Naive B cell (primary cell): ENCODE measurements around the gene TBX10. TPM values are rescaled to one million over a fixed set of nuclear protein-coding genes. Genes with fewer than 3 reads are reported as not detected.
"Not testable (repeated sequence)": the region's sequence is repeated elsewhere in the genome, so short reads cannot be mapped to it uniquely, and the experiment has no call there.

Experiments used
- ATAC-seq, 2 donors: fragments of 150-1000 bp; cut with Tn5 transposase; 2 replicates each; pipeline ENCODE4 v1.10.0; 2021; ENCODE audit warnings: low read depth in 2 of 2, mild to moderate bottlenecking in 2 of 2, moderate library complexity in 2 of 2
- DNase-seq: peaks from one replicate; pipeline ENCODE4 v3.0.0; 2022
- H3K27ac Mint-ChIP-seq, 6 donors: one replicate each; pipeline ENCODE4 v1.8.0; 2020 to 2022; ENCODE audit warnings: mild to moderate bottlenecking in 6 of 6, mixed read lengths in 6 of 6, moderate library complexity in 5 of 6, inconsistent platforms in 2 of 6
- H3K27me3 Mint-ChIP-seq, 3 donors: one replicate each; pipeline ENCODE4 v1.8.0; 2021 to 2022; ENCODE audit warnings: mixed read lengths in 3 of 3, mild to moderate bottlenecking in 1 of 3
- H3K36me3 Mint-ChIP-seq, 2 donors: one replicate each; pipeline ENCODE4 v1.8.0; 2020 to 2022; ENCODE audit warnings: mixed read lengths in 2 of 2, inconsistent platforms in 1 of 2, mild to moderate bottlenecking in 1 of 2
- H3K4me1 Mint-ChIP-seq, 3 donors: one replicate each; pipeline ENCODE4 v1.8.0; 2020 to 2022; ENCODE audit warnings: mixed read lengths in 3 of 3, inconsistent platforms in 1 of 3, mild to moderate bottlenecking in 1 of 3, moderate library complexity in 1 of 3
- H3K4me3 Mint-ChIP-seq, 8 donors: one replicate each; pipeline ENCODE4 v1.8.0; 2020 to 2022; ENCODE audit warnings: mild to moderate bottlenecking in 8 of 8, mixed read lengths in 8 of 8, moderate library complexity in 8 of 8, inconsistent platforms in 2 of 8
- H3K9me3 Mint-ChIP-seq, 7 donors: one replicate each; pipeline ENCODE4 v1.8.0; 2020 to 2022; ENCODE audit warnings: mixed read lengths in 7 of 7, mild to moderate bottlenecking in 5 of 7, inconsistent platforms in 2 of 7, moderate library complexity in 1 of 7
- polyA plus RNA-seq, 6 donors: library from polyadenylated mRNA; unstranded; fragments of 300-500 nt; fragmentation: Illumina TruSeq; gene quantifications; one replicate each; pipeline ENCODE4 v1.2.3, GENCODE V29; 2021; ENCODE audit warnings: low read depth in 6 of 6

Gene TBX10
- polyA plus RNA-seq, 6 donors from 2014 or later = not detected

GRCh38 chr11:67597458-67597857 is 42.1 kb downstream of the TBX10 start:
- ATAC-seq, H3K36me3 Mint-ChIP-seq, DNase-seq, H3K4me3 Mint-ChIP-seq, H3K27me3 Mint-ChIP-seq, H3K9me3 Mint-ChIP-seq: not testable (repeated sequence)
- Mint-ChIP-seq H3K27ac (peak overlapping the region in 1 of 6 donors; percentile 77), H3K4me1 (peaks cover 13 to 23% (median 23%) of the 10 kb centered on the region in 3 donors)

GRCh38 chr11:67596753-67597300 is 42.7 kb downstream of the TBX10 start:
- Mint-ChIP-seq H3K4me3 (no peak overlapping the region), H3K27ac (no peak overlapping the region), H3K9me3 (peaks cover 0 to 7% (median 0%) of the 10 kb centered on the region in 7 donors), H3K27me3 (peaks cover 0 to 5% (median 0%) of the 10 kb centered on the region in 3 donors), H3K36me3 (no peaks in the 10 kb centered on the region), H3K4me1 (peaks cover 13 to 23% (median 22%) of the 10 kb centered on the region in 3 donors)
- ATAC-seq (no peak), DNase-seq (no peak)

GRCh38 chr11:67594480-67594879 is 45.1 kb downstream of the TBX10 start:
- no peak for ATAC-seq
- Mint-ChIP-seq H3K27ac (no peak overlapping the region), H3K27me3 (no peaks in the 10 kb centered on the region), H3K36me3 (no peaks in the 10 kb centered on the region), H3K4me1 (peaks cover 7 to 20% (median 18%) of the 10 kb centered on the region in 3 donors), H3K4me3 (no peak overlapping the region), H3K9me3 (peaks cover 0 to 7% (median 0%) of the 10 kb centered on the region in 7 donors)
- DNase-seq = no peak

DNA sequence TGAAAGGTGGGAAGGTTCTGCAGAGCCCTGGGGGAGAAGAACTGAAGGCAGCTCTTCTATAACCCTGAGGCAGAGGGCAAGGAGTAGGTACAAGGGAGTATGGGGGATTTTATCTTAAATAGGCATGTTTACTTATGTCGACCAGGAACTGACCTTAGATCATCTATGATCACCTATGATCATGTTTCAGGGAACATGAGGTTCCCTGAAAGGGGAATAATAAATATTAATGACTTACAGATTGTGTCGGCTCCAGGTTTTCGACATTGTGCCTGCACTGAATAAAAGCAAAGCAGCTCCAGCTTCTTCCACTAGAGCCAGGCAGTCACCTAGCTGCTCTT is 46.0 kb downstream of the TBX10 start:
- ATAC-seq (no peak), DNase-seq (no peak)
- Mint-ChIP-seq H3K27me3 (no peaks in the 10 kb centered on the region), H3K4me1 (peaks cover 12 to 24% (median 20%) of the 10 kb centered on the region in 3 donors), H3K27ac (peak overlapping the region in 1 of 6 donors; percentile 71), H3K4me3 (no peak overlapping the region), H3K36me3 (no peaks in the 10 kb centered on the region), H3K9me3 (peaks cover 0 to 7% (median 0%) of the 10 kb centered on the region in 7 donors)

- DNase-seq (no peak), ATAC-seq (no peak)
- Mint-ChIP-seq H3K27ac (peak overlapping the region in 1 of 6 donors; percentile 71), H3K4me3 (peak overlapping the region in 1 of 8 donors; percentile 41), H3K4me1 (peaks cover 14 to 29% (median 25%) of the 10 kb centered on the region in 3 donors), H3K9me3 (peaks cover 0 to 7% (median 0%) of the 10 kb centered on the region in 7 donors), H3K36me3 (no peaks in the 10 kb centered on the region), H3K27me3 (no peaks in the 10 kb centered on the region)
Observed at GRCh38 chr11:67592880-67593564, 46.5 kb downstream of the TBX10 start.

DNA sequence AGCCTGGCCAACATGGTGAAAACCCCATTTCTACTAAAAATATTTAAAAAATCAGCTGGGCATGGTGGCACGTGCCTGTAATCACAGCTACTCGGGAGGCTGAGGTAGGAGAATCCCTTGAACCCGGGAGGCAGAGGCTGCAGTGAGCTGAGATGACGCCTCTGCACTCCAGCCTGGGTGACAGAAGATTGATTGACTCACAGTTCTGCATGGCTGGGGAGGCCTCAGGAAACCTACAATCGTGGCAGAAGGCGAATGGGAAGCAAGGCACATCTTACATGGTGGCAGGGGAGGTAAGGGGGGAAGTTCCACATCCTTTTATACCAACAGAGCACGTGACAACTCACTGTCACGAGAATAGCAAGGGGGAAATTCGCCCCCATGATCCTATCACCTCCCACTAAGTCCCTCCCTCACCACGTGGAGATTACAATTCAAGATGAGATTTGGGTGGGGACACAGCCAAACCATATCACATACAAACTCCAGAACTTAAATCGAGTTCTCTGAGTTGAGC is 50.6 kb downstream of the TBX10 start:
- not testable (repeated sequence) for H3K36me3 Mint-ChIP-seq, H3K27me3 Mint-ChIP-seq, ATAC-seq, H3K9me3 Mint-ChIP-seq
- Mint-ChIP-seq H3K27ac (peak overlapping the region; percentile 11 to 97 (median 82)), H3K4me3 (peak overlapping the region in 4 of 8 donors; percentile 34 to 79 (median 67)), H3K4me1 (peaks cover 52 to 68% (median 66%) of the 10 kb centered on the region in 3 donors)
- DNase-seq = peak; percentile 27

GRCh38 chr11:67588136-67588503 is 51.4 kb downstream of the TBX10 start:
- DNase-seq (no peak), ATAC-seq (peak; percentile 43 to 49)
- H3K27ac Mint-ChIP-seq = peak overlapping the region; percentile 70 to 97 (median 96)
- H3K9me3 Mint-ChIP-seq = peaks cover 0 to 3% (median 0%) of the 10 kb centered on the region in 7 donors
- no peaks in the 10 kb centered on the region for H3K36me3 Mint-ChIP-seq
- peak overlapping the region; percentile 50 to 92 (median 82) for H3K4me3 Mint-ChIP-seq
- peaks cover 55 to 70% (median 68%) of the 10 kb centered on the region in 3 donors for H3K4me1 Mint-ChIP-seq
- H3K27me3 Mint-ChIP-seq = no peaks in the 10 kb centered on the region

DNA sequence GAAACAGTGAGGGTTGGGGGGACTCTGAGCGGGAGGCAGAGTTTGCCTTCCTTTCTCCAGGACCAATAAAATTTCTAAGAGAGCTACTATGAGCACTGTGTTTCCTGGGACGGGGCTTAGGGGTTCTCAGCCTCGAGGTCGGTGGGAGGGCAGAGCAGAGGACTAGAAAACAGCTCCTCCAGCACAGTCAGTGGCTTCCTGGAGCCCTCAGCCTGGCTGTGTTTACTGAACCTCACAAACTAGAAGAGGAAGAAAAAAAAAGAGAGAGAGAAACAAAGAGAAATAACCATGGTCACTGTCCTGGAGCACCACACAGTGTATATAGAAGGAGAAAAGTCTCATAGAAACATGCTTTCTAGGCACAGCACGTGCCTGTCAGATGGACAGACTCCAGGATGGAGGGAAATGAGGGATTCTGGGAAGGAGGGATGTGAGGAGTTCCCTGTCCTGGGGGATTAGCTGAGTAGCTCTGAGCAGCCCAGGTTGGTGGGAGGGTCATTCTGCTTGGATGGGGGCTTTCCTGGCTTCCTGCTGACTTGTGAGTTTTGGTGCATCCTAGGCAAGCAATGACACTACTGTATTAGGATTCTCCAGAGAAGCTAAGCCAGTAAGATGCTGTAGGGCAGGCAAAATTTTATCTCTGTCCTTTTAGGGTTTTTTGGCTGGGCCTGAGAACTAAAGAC is 52.9 kb downstream of the TBX10 start:
- H3K36me3 Mint-ChIP-seq = no peaks in the 10 kb centered on the region
- peak overlapping the region; percentile 89 to 97 (median 96) for H3K27ac Mint-ChIP-seq
- no peaks in the 10 kb centered on the region for H3K27me3 Mint-ChIP-seq
- DNase-seq (peak; percentile 51), ATAC-seq (peak; percentile 22 to 25)
- H3K4me1 Mint-ChIP-seq = peaks cover 64 to 80% (median 73%) of the 10 kb centered on the region in 3 donors
- peaks cover 0 to 3% (median 0%) of the 10 kb centered on the region in 7 donors for H3K9me3 Mint-ChIP-seq
- peak overlapping the region; percentile 50 to 92 (median 71) for H3K4me3 Mint-ChIP-seq

DNA sequence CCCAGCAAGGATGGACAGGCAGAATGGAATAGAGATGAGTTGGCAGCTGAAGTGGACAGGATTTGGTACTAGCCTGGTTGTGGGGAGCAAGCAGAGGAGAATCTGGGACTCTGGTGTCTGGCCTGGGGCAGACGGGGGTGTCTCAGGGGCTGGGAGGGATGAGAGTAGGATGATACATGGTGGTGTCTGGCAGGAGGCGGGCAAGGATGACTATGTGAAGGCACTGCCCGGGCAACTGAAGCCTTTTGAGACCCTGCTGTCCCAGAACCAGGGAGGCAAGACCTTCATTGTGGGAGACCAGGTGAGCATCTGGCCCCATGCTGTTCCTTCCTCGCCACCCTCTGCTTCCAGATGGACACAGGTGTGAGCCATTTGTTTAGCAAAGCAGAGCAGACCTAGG is 53.7 kb downstream of the TBX10 start:
- DNase-seq (no peak), ATAC-seq (no peak)
- H3K4me3 Mint-ChIP-seq = peak overlapping the region; percentile 61 to 92 (median 76)
- H3K36me3 Mint-ChIP-seq = no peaks in the 10 kb centered on the region
- no peaks in the 10 kb centered on the region for H3K27me3 Mint-ChIP-seq
- peaks cover 64 to 81% (median 73%) of the 10 kb centered on the region in 3 donors for H3K4me1 Mint-ChIP-seq
- H3K27ac Mint-ChIP-seq = peak overlapping the region; percentile 51 to 97 (median 91)
- peaks cover 0 to 3% (median 0%) of the 10 kb centered on the region in 7 donors for H3K9me3 Mint-ChIP-seq

GRCh38 chr11:67584881-67585873 is 54.4 kb downstream of the TBX10 start:
- Mint-ChIP-seq H3K4me1 (peaks cover 64 to 74% (median 70%) of the 10 kb centered on the region in 3 donors), H3K4me3 (peak overlapping the region; percentile 61 to 92 (median 81)), H3K9me3 (peaks cover 0 to 3% (median 0%) of the 10 kb centered on the region in 7 donors), H3K27ac (peak overlapping the region; percentile 51 to 97 (median 91)), H3K27me3 (no peaks in the 10 kb centered on the region), H3K36me3 (no peaks in the 10 kb centered on the region)
- ATAC-seq = peak; percentile 9 to 13
- peak; percentile 57 for DNase-seq

DNA sequence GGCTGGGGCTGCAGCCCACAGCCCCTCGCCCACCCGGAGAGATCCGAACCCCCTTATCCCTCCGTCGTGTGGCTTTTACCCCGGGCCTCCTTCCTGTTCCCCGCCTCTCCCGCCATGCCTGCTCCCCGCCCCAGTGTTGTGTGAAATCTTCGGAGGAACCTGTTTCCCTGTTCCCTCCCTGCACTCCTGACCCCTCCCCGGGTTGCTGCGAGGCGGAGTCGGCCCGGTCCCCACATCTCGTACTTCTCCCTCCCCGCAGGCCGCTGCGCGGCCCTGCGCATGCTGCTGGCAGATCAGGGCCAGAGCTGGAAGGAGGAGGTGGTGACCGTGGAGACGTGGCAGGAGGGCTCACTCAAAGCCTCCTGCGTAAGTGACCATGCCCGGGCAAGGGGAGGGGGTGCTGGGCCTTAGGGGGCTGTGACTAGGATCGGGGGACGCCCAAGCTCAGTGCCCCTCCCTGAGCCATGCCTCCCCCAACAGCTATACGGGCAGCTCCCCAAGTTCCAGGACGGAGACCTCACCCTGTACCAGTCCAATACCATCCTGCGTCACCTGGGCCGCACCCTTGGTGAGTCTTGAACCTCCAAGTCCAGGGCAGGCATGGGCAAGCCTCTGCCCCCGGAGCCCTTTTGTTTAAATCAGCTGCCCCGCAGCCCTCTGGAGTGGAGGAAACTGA is 55.2 kb downstream of the TBX10 start:
- peaks cover 0 to under 1% (median 0%) of the 10 kb centered on the region in 3 donors for H3K27me3 Mint-ChIP-seq
- DNase-seq = peak; percentile 23
- ATAC-seq = no peak
- H3K4me1 Mint-ChIP-seq = peaks cover 68 to 74% (median 74%) of the 10 kb centered on the region in 3 donors
- peaks cover 0 to 3% (median 0%) of the 10 kb centered on the region in 7 donors for H3K9me3 Mint-ChIP-seq
- H3K4me3 Mint-ChIP-seq = peak overlapping the region; percentile 61 to 92 (median 81)
- H3K36me3 Mint-ChIP-seq = no peaks in the 10 kb centered on the region
- peak overlapping the region; percentile 66 to 97 (median 90) for H3K27ac Mint-ChIP-seq
